SK-N-SH (cell line): Measurements from ENCODE around the gene MSH6. TPM values are rescaled to one million over a fixed set of nuclear protein-coding genes. Genes with fewer than 3 reads are reported as not detected.

Experiments
- CTCF ChIA-PET: fragments of 300-600, 350-600 bp; formaldehyde crosslinking; extraction: SDS; loops from one replicate; lab custom pipeline; 2021; lab: Yijun Ruan, JAX
- POLR2A ChIA-PET: fragments of 350-600 bp; sonication (Branson Sonifier 250); formaldehyde crosslinking; extraction: SDS; loops from one replicate; lab custom pipeline; 2020; ENCODE audit warnings: antibody characterized with exemption, inconsistent platforms; lab: Yijun Ruan, JAX
- DNase-seq: peaks from one replicate; pipeline ENCODE4 v3.0.0; 2012
- H2AFZ ChIP-seq: fragments of 200-600 bp; sonication (generic); 2 replicates; pipeline ENCODE4 v1.8.1; 2016; ENCODE audit warnings: antibody characterized with exemption, mild to moderate bottlenecking, low read depth
- H3F3A ChIP-seq: fragments of 200-600 bp; sonication (generic); replicated peaks from 2 replicates; pipeline ENCODE3; 2016; ENCODE audit warnings: antibody characterized with exemption, mild to moderate bottlenecking; ENCODE audit not compliant: insufficient read depth
- H3K27ac ChIP-seq, 2 experiments: fragments of 200-500 bp in 1 of 2; fragments of 200-600 bp in 1 of 2; sonication (Bioruptor generic) in 1 of 2; sonication (generic), shearing (Covaris generic) in 1 of 2; 2 replicates each; pipeline versions ENCODE4 v1.5.1 to v1.6.1; 2014 to 2016; ENCODE audit warnings: low read depth in 2 of 2, inconsistent platforms in 1 of 2, low read length in 1 of 2, mild to moderate bottlenecking in 1 of 2, mixed read lengths in 1 of 2
- H3K27me3 ChIP-seq: fragments of 200-600 bp; sonication (generic), shearing (Covaris generic); 2 replicates; pipeline ENCODE4 v1.6.1; 2016; ENCODE audit warnings: mixed run types; ENCODE audit not compliant: insufficient read depth
- H3K36me3 ChIP-seq, 2 experiments: fragments of 200-500 bp in 1 of 2; fragments of 200-600 bp in 1 of 2; sonication (Bioruptor generic) in 1 of 2; sonication (generic) in 1 of 2; replicated peaks in 1 of 2; 2 replicates each; pipeline versions ENCODE3 to v1.5.1; 2014 to 2016; ENCODE audit warnings: low read length in 1 of 2, mild to moderate bottlenecking in 1 of 2; ENCODE audit not compliant: insufficient read depth in 2 of 2, control insufficient read depth in 1 of 2
- H3K4me1 ChIP-seq, 2 experiments: fragments of 200-500 bp in 1 of 2; fragments of 200-600 bp in 1 of 2; sonication (Bioruptor generic) in 1 of 2; sonication (generic), shearing (Covaris generic) in 1 of 2; 2 replicates each; pipeline versions ENCODE4 v1.5.1 to v1.6.1; 2014 to 2016; ENCODE audit warnings: low read depth in 1 of 2, low read length in 1 of 2, mixed run types in 1 of 2; ENCODE audit not compliant: insufficient read depth in 2 of 2, control insufficient read depth in 1 of 2
- H3K4me2 ChIP-seq: fragments of 200-600 bp; sonication (generic), shearing (Covaris generic); 2 replicates; pipeline ENCODE4 v1.6.1; 2017; ENCODE audit warnings: mixed run types
- H3K4me3 ChIP-seq, 2 experiments: fragments of 200-500 bp in 1 of 2; fragments of 200-600 bp in 1 of 2; sonication (Bioruptor generic) in 1 of 2; sonication (generic), shearing (Covaris generic) in 1 of 2; 2 replicates each; pipeline versions ENCODE4 v1.5.1 to v1.8.1; 2014 to 2016; ENCODE audit warnings: low read depth in 2 of 2, inconsistent platforms in 1 of 2, low read length in 1 of 2, mild to moderate bottlenecking in 1 of 2, mixed read lengths in 1 of 2, moderate library complexity in 1 of 2
- H3K79me2 ChIP-seq: fragments of 200-600 bp; sonication (generic); 2 replicates; pipeline ENCODE4 v1.8.1; 2017; ENCODE audit warnings: mild to moderate bottlenecking; ENCODE audit not compliant: insufficient read depth
- H3K9ac ChIP-seq: fragments of 200-600 bp; sonication (generic); 2 replicates; pipeline ENCODE4 v1.6.1; 2017; ENCODE audit warnings: mixed run types
- H3K9me2 ChIP-seq: fragments of 200-600 bp; sonication (generic); 2 replicates; pipeline ENCODE4 v1.6.1; 2017; ENCODE audit warnings: mixed run types
- H3K9me3 ChIP-seq: fragments of 200-600 bp; sonication (generic); 2 replicates; pipeline ENCODE4 v1.6.1; 2017; ENCODE audit warnings: mixed run types, mild to moderate bottlenecking, moderate library complexity
- H4K20me1 ChIP-seq: fragments of 200-600 bp; sonication (generic); 2 replicates; pipeline ENCODE4 v1.6.1; 2017; ENCODE audit warnings: mild to moderate bottlenecking, mixed run types; ENCODE audit not compliant: insufficient read depth
- CHD2 ChIP-seq: fragments of 150-350 bp; IDR thresholded peaks from 2 replicates; pipeline ENCODE4 v1.6.1; 2018; ENCODE audit warnings: low read length; ENCODE audit not compliant: partially characterized antibody
- ELF1 ChIP-seq: IDR thresholded peaks from 2 replicates; pipeline ENCODE4 v1.4.0; 2012
- EP300 ChIP-seq, 2 experiments: IDR thresholded peaks; 2 replicates each; pipeline versions ENCODE4 v1.4.0 to v1.6.1; 2012; ENCODE audit warnings: borderline replicate concordance in 1 of 2, low read depth in 1 of 2, low read length in 1 of 2
- FOXJ3 ChIP-seq: sonication (generic); formaldehyde crosslinking; IDR thresholded peaks from 2 replicates; pipeline ENCODE4 v1.5.1; 2020; ENCODE audit warnings: mild to moderate bottlenecking, missing genetic modification reagents
- GABPA ChIP-seq: IDR thresholded peaks from 2 replicates; pipeline ENCODE4 v1.4.0; 2012; ENCODE audit warnings: low read depth, mild to moderate bottlenecking
- GATA2 ChIP-seq: sonication (generic); formaldehyde crosslinking; IDR thresholded peaks from 2 replicates; pipeline ENCODE4 v1.5.0; 2020; ENCODE audit warnings: mild to moderate bottlenecking, missing genetic modification reagents
- JUND ChIP-seq: IDR thresholded peaks from 2 replicates; pipeline ENCODE4 v1.4.0; 2012
- NRF1 ChIP-seq: IDR thresholded peaks from 2 replicates; pipeline ENCODE4 v1.6.1; 2012; ENCODE audit warnings: low read depth, mild to moderate bottlenecking, low read length
- POLR2AphosphoS5 ChIP-seq: IDR thresholded peaks from 2 replicates; pipeline ENCODE4 v1.6.1; 2012; ENCODE audit warnings: low read depth, low read length
- RAD21 ChIP-seq: IDR thresholded peaks from 2 replicates; pipeline ENCODE4 v1.6.1; 2012; ENCODE audit warnings: mild to moderate bottlenecking, low read length
- SIN3A ChIP-seq: IDR thresholded peaks from 2 replicates; pipeline ENCODE4 v1.6.1; 2012; ENCODE audit warnings: low read depth, mild to moderate bottlenecking, low read length, moderate library complexity, borderline replicate concordance
- SMC3 ChIP-seq: IDR thresholded peaks from 2 replicates; pipeline ENCODE4 v1.6.1; 2012; ENCODE audit warnings: low read depth, low read length, improper control_type of control experiment
- TCF12 ChIP-seq: IDR thresholded peaks from 2 replicates; pipeline ENCODE4 v1.4.0; 2012
- TEAD4 ChIP-seq: IDR thresholded peaks from 2 replicates; pipeline ENCODE4 v1.4.0; 2012; ENCODE audit warnings: mild to moderate bottlenecking, borderline replicate concordance; ENCODE audit not compliant: insufficient read depth
- WGBS: methylation state at CpG from one replicate; pipeline ENCODE4 v1.1.6; 2017; ENCODE audit warnings: low lambda C conversion rate; 5-methylcytosine and 5-hydroxymethylcytosine counted together
- polyA plus RNA-seq, 3 experiments: library from polyadenylated mRNA; depleted of rRNA; stranded (reverse); fragments of >200 nt; gene quantifications; 2 replicates each; pipeline ENCODE4 v1.2.3, GENCODE V29; 2012
- TF ChIP-seq, protein P1 (sequence below): IDR thresholded peaks from 2 replicates; pipeline ENCODE4 v1.4.0; 2012; ENCODE audit warnings: low read depth
- TF ChIP-seq, protein P2 (sequence below): fragments of 150-350 bp; IDR thresholded peaks from 2 replicates; pipeline ENCODE4 v1.6.1; 2017; ENCODE audit warnings: antibody characterized with exemption, low read length, low read depth, borderline replicate concordance

MSH6 gene
- polyA plus RNA-seq, 1 of the 3 experiments (the other 2 are of a cell fraction), result 16.4 TPM

DNA sequence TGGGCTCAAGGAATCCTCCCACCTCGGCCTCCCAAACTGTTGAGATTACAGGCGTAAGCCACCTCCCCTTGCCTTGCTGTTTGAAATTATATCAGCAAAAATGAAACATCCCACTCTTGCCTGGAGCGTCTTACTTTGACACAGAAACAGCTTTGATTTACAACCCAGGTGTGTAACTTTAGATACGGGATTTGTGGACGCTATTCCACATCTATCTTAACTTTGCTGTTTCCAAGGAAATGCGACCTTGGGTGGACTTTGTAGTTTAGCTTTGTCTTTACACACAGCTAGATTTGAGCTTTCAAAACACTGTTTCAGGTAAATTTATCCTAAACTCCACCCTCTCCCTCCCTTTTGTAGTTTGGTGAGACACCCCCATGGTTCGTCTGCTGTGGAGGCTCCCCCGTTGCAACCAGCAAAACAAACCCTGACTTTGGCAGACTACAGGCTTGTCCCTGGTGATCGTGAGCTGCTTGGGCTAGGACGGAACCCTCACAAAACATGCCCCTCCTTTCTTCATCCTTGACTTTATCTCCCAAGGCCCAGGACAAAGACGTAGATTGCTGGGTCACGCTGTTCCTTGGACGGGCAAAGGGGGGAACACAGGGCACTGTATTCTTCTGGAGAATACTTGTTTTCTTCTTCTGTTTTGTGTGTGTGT, 5.5 kb upstream of the MSH6 start (continued):
- no peak for TF ChIP-seq SMC3
- TF ChIP-seq CHD2, result no peak
- TF ChIP-seq, protein P1, sequence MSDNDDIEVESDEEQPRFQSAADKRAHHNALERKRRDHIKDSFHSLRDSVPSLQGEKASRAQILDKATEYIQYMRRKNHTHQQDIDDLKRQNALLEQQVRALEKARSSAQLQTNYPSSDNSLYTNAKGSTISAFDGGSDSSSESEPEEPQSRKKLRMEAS, result no peak
- TF ChIP-seq TCF12, result no peak
- TF ChIP-seq NRF1, result no peak
- TF ChIP-seq GATA2, result no peak
- no peak for TF ChIP-seq GABPA
- TF ChIP-seq SIN3A, result no peak

DNA sequence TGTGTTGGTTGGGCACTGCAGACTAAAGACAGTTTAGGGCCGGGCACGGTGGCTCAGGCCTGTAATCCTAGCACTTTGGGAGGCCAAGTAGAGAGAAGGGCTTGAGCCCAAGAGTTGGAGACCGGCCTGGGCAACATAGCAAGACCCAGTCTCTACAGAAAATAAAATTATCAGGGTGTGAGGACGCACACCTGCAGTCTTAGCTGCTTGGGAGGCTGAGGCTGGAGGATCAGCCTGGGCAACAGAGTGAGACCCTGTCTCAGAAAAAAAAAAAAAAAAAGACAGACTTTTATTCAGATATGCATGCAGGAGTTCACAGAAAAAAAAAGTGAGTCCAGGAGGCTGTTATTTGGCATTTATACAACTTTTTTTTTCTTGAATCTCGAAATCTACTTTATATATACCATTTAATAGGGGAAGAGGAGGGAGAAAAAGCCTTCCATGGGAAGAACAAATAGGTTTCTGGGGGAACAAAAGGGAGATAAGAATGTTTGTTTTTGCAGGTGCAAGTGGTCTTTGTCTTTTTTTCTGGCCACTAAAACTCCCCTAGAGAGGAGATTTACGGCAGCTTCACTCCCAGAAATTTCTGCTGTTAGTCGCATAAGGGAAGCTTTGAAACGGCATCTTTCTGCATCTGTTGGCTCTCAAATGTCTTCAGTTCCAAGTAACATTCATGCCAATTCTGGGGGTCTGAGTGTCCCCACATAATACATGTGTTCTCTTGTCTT, 4.1 kb upstream of the MSH6 start:
- ChIA-PET CTCF (interaction anchor here (1.3 to 9.2 kb wide), 3 partner anchors 10 to 341 kb away, joined by 3 to 98 read pairs (median 9); no protein-coding TSS in a partner anchor), POLR2A (no interaction called here)
- Histone ChIP-seq H2AFZ (no peak overlapping the region), H3K27ac (no peak overlapping the region), H3K4me1 (peaks cover 0 to 6% of the 10 kb centered on the region in 2 experiments; a peak in 1 of 4 replicates), H3K36me3 (no peaks in the 10 kb centered on the region), H3K79me2 (peaks cover under 1% of the 10 kb centered on the region; the same call in 1 of the 2 replicates), H3K4me3 (no peak overlapping the region), H3K9ac (no peak overlapping the region), H4K20me1 (no peaks in the 10 kb centered on the region), H3K9me2 (no peaks in the 10 kb centered on the region), H3K27me3 (no peaks in the 10 kb centered on the region), H3K4me2 (no peak overlapping the region), H3F3A (peaks cover under 1% of the 10 kb centered on the region), H3K9me3 (no peaks in the 10 kb centered on the region)
- TF ChIP-seq GABPA (no peak), ELF1 (no peak), GATA2 (no peak), EP300 (IDR thresholded peaks at IDR 0.05; ENCODE audit: borderline replicate concordance in 1 of 2, low read depth in 1 of 2, low read length in 1 of 2) (no peak), POLR2AphosphoS5 (no peak)
- no peak for DNase-seq
- 84% methylated on average over 8 of the region's 8 CpGs for WGBS

DNA sequence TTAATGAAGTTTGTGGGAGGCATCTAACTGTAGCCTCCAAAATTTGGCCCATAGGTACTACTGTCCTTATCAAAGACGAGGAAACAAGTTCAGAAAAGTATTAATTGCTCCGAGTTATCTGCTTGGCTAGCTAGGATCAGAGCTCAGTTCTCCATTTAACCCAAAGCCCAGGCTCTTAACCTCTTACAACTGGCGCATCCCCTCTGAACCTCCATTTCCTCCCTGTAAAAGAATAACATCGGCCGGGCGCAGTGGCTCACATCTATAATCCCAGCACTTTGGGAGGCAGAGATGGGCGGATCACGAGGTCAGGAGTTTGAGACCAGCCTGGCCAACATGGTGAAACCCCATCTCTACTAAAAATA, 3.5 kb upstream of the MSH6 start:
- Histone ChIP-seq H3K27ac (no peak overlapping the region), H3K36me3 (no peaks in the 10 kb centered on the region), H4K20me1 (peaks cover 4% of the 10 kb centered on the region), H3K4me1 (peaks cover 0 to 7% of the 10 kb centered on the region in 2 experiments; a peak in 2 of 4 replicates), H3K4me2 (no peak overlapping the region), H3K4me3 (no peak overlapping the region), H2AFZ (no peak overlapping the region), H3K79me2 (peaks cover 6% of the 10 kb centered on the region), H3F3A (peaks cover 5% of the 10 kb centered on the region), H3K9me3 (no peaks in the 10 kb centered on the region), H3K9ac (no peak overlapping the region), H3K27me3 (no peaks in the 10 kb centered on the region), H3K9me2 (no peaks in the 10 kb centered on the region)
- ChIA-PET CTCF (interaction anchor here (0.6 to 9.2 kb wide), 4 partner anchors 11 to 444 kb away, joined by 3 to 98 read pairs (median 4); no protein-coding TSS in a partner anchor), POLR2A (no interaction called here)
- DNase-seq, result no peak
- 92% methylated on average over 8 of the region's 8 CpGs for WGBS
- TF ChIP-seq NRF1 (no peak), JUND (no peak), RAD21 (no peak), GABPA (no peak), FOXJ3 (CRISPR knock-in tag) (no peak), TEAD4 (no peak)
- TF ChIP-seq, protein P2, sequence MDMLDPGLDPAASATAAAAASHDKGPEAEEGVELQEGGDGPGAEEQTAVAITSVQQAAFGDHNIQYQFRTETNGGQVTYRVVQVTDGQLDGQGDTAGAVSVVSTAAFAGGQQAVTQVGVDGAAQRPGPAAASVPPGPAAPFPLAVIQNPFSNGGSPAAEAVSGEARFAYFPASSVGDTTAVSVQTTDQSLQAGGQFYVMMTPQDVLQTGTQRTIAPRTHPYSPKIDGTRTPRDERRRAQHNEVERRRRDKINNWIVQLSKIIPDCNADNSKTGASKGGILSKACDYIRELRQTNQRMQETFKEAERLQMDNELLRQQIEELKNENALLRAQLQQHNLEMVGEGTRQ, result no peak
